ENCODE data around the gene NGRN.

DNA sequence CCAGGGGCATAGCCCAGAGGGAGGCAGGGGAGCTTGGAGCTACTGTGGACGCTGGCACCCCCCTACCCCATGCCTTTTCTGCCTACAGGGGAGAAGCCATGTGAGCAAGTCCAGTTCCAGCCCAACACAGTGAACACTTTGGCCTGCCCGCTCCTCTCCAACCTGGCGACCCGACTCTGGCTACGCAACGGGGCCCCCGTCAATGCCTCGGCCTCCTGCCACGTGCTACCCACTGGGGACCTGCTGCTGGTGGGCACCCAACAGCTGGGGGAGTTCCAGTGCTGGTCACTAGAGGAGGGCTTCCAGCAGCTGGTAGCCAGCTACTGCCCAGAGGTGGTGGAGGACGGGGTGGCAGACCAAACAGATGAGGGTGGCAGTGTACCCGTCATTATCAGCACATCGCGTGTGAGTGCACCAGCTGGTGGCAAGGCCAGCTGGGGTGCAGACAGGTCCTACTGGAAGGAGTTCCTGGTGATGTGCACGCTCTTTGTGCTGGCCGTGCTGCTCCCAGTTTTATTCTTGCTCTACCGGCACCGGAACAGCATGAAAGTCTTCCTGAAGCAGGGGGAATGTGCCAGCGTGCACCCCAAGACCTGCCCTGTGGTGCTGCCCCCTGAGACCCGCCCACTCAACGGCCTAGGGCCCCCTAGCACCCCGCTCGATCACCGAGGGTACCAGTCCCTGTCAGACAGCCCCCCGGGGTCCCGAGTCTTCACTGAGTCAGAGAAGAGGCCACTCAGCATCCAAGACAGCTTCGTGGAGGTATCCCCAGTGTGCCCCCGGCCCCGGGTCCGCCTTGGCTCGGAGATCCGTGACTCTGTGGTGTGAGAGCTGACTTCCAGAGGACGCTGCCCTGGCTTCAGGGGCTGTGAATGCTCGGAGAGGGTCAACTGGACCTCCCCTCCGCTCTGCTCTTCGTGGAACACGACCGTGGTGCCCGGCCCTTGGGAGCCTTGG is 37.4 kb upstream of the NGRN start:
- TF ChIP-seq, protein P1, sequence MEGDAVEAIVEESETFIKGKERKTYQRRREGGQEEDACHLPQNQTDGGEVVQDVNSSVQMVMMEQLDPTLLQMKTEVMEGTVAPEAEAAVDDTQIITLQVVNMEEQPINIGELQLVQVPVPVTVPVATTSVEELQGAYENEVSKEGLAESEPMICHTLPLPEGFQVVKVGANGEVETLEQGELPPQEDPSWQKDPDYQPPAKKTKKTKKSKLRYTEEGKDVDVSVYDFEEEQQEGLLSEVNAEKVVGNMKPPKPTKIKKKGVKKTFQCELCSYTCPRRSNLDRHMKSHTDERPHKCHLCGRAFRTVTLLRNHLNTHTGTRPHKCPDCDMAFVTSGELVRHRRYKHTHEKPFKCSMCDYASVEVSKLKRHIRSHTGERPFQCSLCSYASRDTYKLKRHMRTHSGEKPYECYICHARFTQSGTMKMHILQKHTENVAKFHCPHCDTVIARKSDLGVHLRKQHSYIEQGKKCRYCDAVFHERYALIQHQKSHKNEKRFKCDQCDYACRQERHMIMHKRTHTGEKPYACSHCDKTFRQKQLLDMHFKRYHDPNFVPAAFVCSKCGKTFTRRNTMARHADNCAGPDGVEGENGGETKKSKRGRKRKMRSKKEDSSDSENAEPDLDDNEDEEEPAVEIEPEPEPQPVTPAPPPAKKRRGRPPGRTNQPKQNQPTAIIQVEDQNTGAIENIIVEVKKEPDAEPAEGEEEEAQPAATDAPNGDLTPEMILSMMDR (IDR thresholded peaks at IDR 0.05; ENCODE audit: low read depth, low read length): no peak
- TF ChIP-seq, protein P2, sequence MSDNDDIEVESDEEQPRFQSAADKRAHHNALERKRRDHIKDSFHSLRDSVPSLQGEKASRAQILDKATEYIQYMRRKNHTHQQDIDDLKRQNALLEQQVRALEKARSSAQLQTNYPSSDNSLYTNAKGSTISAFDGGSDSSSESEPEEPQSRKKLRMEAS (IDR thresholded peaks at IDR 0.05; ENCODE audit: low read depth, low read length): no peak
- TF ChIP-seq POLR2A (IDR thresholded peaks at IDR 0.05; ENCODE audit: extremely low read depth, insufficient read length) (no peak), MYC (IDR thresholded peaks at IDR 0.05; ENCODE audit: low read depth, low read length) (no peak)

Data from NB4 (cell line).